RCC 7860 (cell line): ENCODE data around the gene PCDHGB6.
A peak's percentile ranks its signal among the peaks of the same experiment; 100 is the strongest.
"Not testable (repeated sequence)": the region's sequence is repeated elsewhere in the genome, so short reads cannot be mapped to it uniquely, and the experiment has no call there.

Experiments
- DNase-seq: peaks from one replicate; pipeline ENCODE4 v3.0.0-alpha.2; 2015; ENCODE audit warnings: low spot score
- FAIRE-seq: peaks from 2 replicates; lab custom pipeline; 2012; peaks lifted over from hg19 to GRCh38; lab: Jason Lieb, UNC

PCDHGB6 gene

DNA sequence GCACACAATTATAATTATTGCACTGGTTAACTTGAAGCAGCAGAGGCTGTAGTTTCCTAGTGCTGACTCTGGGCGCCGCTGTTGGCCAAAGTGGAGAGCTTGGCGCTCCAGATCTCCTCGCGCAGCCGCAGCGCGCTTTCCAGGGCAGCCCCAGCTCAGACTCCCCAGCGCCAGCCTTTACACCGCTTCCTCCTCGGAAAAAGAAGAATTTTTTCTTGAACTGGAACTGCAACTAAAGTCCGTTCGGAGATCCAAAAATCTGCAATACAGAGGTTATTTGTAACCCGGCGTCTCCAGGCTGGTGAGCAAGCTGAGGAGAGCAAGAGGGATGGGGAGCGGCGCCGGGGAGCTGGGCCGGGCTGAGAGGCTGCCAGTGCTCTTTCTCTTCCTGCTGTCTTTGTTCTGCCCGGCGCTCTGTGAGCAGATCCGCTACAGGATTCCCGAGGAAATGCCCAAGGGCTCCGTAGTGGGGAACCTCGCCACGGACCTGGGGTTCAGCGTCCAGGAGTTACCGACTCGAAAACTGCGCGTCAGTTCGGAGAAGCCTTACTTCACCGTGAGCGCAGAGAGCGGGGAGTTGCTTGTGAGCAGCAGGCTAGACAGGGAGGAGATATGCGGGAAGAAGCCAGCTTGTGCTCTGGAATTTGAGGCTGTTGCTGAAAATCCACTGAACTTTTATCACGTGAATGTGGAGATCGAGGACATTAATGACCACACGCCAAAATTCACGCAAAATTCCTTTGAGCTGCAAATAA, 20.1 kb upstream of the PCDHGB6 start, which contains the start of gene PCDHGB4:
TSS of gene PCDHGB4 (plus strand) at position 142 of the 755 bp plus-strand sequence. CDS start at position 329, 187 bp downstream.
- not testable (repeated sequence) for FAIRE-seq, DNase-seq

GRCh38 chr5:141388661-141389060, 19.2 kb upstream of the PCDHGB6 start:
- FAIRE-seq (no peak), DNase-seq (no peak)

DNA sequence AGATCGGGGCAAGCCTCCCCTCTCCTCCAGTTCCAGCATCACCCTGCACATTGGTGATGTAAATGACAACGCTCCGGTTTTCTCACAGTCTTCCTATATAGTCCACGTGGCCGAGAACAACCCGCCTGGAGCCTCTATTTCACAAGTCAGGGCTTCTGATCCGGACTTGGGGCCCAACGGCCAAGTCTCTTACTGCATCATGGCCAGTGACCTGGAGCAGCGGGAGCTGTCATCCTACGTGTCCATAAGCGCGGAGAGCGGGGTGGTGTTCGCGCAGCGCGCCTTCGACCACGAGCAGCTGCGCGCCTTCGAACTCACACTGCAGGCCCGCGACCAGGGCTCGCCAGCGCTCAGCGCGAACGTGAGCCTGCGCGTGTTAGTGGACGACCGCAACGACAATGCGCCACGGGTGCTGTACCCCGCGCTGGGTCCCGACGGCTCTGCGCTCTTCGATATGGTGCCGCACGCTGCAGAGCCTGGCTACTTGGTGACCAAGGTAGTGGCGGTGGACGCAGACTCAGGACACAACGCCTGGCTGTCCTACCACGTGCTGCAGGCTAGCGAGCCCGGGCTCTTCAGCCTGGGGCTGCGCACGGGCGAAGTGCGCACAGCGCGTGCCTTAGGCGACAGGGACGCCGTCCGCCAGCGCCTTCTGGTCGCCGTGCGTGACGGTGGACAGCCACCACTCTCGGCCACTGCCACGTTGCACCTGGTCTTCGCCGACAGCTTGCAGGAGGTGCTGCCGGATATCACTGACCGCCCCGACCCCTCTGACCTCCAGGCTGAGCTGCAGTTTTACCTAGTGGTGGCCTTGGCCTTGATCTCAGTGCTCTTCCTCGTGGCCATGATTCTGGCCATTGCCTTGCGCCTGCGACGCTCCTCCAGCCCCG, 18.4 kb upstream of the PCDHGB6 start:
- DNase-seq (no peak), FAIRE-seq (no peak)

DNA sequence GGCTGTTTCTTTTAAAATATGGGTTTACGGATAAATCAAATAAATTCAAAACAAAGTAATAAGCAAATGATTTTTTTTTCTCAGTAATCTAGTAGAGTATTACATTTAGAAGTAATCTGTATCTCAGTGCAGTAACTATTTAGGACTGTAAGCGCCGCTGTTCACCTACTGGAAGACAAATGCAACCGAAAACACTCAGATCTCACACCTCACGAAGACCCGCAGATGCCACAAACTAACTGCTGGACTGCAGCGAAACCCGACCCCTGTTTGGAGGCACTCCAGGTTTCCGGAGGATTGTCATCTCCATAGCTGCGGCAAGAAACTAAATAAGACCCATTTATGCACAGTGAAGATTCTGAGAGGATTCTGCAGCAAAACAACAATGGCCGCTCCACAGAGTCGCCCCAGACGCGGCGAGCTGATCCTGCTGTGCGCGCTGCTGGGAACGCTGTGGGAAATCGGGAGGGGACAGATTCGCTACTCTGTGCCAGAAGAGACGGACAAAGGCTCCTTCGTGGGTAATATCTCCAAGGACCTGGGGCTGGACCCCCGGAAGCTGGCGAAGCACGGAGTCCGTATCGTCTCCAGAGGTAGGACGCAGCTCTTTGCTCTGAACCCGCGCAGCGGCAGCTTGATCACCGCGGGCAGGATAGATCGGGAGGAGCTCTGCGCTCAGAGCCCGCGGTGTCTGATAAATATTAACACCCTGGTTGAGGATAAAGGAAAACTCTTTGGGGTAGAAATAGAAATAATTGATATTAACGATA, 15.2 kb upstream of the PCDHGB6 start, which contains the start of gene PCDHGA8:
TSS of gene PCDHGA8 (plus strand) at position 205 of the 770 bp plus-strand sequence. CDS start at position 386, 181 bp downstream.
- no peak for FAIRE-seq

GRCh38 chr5:141393267-141393666, 14.6 kb upstream of the PCDHGB6 start:
- FAIRE-seq (no peak), DNase-seq (no peak)

More for the DNA sequence above, 15.2 kb upstream of the PCDHGB6 start, which contains the start of gene PCDHGA8:
- DNase-seq = no peak

- DNase-seq, FAIRE-seq: not testable (repeated sequence)
Measured at GRCh38 chr5:141394401-141395187, 13.2 kb upstream of the PCDHGB6 start.

DNA sequence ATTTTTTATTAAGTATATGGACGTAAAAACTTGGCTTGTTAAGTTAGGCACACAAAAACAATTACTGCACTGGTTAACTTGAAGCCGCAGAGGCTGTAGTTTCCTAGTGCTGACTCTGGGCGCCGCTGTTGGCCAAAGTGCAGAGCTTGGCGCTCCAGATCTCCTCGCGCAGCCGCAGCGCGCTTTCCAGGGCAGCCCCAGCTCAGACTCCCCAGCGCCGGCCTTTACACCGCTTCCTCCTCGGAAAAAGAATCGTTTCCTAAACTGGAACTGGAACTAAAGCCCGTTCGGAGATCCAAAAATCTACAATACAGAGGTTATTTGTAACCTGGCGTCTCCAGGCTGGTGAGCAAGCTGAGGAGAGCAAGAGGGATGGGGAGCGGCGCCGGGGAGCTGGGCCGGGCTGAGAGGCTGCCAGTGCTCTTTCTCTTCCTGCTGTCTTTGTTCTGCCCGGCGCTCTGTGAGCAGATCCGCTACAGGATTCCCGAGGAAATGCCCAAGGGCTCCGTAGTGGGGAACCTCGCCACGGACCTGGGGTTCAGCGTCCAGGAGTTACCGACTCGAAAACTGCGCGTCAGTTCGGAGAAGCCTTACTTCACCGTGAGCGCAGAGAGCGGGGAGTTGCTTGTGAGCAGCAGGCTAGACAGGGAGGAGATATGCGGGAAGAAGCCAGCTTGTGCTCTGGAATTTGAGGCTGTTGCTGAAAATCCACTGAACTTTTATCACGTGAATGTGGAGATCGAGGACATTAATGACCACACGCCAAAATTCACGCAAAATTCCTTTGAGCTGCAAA, 9.9 kb upstream of the PCDHGB6 start, which contains the start of gene PCDHGB5:
TSS of gene PCDHGB5 (plus strand) at position 192 of the 796 bp plus-strand sequence. CDS start at position 373, 181 bp downstream.
- FAIRE-seq, DNase-seq: not testable (repeated sequence)

GRCh38 chr5:141398608-141399007, 9.2 kb upstream of the PCDHGB6 start:
- no peak for FAIRE-seq
- no peak for DNase-seq

- DNase-seq = no peak
- FAIRE-seq = no peak
Measured at GRCh38 chr5:141399555-141400258, 8.1 kb upstream of the PCDHGB6 start.

GRCh38 chr5:141402553-141403243, 5.1 kb upstream of the PCDHGB6 start, which contains the start of gene PCDHGA9:
PCDHGA9 (plus strand) TSS chr5:141402778; CDS start chr5:141402953, 175 bp downstream.
- FAIRE-seq = no peak

GRCh38 chr5:141403387-141403786, 4.4 kb upstream of the PCDHGB6 start:
- FAIRE-seq = no peak

More at GRCh38 chr5:141402553-141403243, 5.1 kb upstream of the PCDHGB6 start, which contains the start of gene PCDHGA9:
- DNase-seq = no peak

GRCh38 chr5:141409598-141410306, 1.9 kb downstream of the PCDHGB6 start:
- no peak for DNase-seq

More at GRCh38 chr5:141403387-141403786, 4.4 kb upstream of the PCDHGB6 start:
- DNase-seq = no peak

GRCh38 chr5:141411575-141411974, 3.8 kb downstream of the PCDHGB6 start:
- FAIRE-seq = no peak
- no peak for DNase-seq

More at GRCh38 chr5:141409598-141410306, 1.9 kb downstream of the PCDHGB6 start:
- FAIRE-seq = no peak

DNA sequence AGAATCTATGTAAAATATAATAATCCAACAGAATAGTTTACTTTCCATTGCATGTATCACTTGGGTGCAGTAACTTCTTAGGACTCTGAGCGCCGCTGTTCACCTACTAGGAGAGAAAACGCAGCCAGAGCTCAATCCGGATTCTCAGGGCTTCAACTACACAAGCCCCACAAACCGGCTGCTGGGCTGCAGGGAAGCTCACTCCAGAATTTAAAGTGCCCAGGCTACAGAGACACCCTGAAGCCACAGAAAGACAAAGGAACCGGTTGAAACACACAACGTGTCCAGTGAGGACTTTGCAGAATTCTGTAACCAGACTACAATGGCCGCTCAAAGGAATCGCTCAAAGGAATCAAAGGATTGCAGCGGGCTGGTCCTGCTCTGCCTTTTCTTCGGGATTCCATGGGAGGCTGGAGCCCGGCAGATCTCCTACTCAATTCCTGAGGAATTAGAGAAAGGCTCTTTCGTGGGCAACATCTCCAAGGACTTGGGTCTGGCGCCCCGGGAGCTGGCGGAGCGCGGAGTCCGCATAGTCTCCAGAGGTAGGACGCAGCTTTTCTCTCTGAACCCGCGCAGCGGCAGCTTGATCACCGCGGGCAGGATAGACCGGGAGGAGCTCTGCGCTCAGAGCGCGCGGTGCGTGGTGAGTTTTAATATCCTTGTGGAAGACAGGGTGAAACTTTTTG, 5.2 kb downstream of the PCDHGB6 start, which contains the start of gene PCDHGA10:
TSS of gene PCDHGA10 (plus strand) at position 134 of the 686 bp plus-strand sequence. CDS start at position 323, 189 bp downstream.
- peak; percentile 56 for DNase-seq
- peak; percentile 52 for FAIRE-seq

DNA sequence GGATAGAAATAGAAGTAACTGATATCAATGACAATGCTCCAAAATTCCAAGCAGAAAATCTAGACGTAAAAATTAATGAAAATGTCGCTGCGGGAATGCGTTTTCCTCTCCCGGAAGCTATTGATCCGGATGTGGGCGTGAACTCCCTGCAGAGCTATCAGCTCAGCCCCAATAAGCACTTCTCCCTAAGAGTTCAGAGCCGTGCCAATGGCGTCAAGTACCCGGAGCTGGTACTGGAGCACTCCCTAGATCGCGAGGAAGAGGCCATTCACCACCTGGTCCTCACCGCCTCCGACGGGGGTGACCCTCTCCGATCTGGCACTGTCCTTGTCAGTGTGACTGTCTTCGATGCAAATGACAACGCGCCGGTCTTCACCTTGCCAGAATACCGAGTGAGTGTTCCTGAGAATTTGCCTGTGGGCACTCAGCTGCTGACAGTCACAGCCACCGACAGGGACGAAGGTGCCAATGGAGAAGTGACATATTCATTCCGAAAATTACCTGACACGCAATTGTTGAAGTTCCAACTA, 5.8 kb downstream of the PCDHGB6 start:
- DNase-seq (no peak), FAIRE-seq (no peak)
